C4-2B (cell line): ENCODE measurements around the gene IFT22.

Experiments used
- ZFX ChIP-seq: fragments of 450-650 bp; IDR thresholded peaks from 2 replicates; pipeline ENCODE4 v1.6.1; 2017
- TF ChIP-seq, protein P1 (sequence below): fragments of 450-650 bp; conservative IDR thresholded peaks from 2 replicates; pipeline ENCODE4 v1.5.1; 2017; ENCODE audit warnings: mild to moderate bottlenecking

DNA sequence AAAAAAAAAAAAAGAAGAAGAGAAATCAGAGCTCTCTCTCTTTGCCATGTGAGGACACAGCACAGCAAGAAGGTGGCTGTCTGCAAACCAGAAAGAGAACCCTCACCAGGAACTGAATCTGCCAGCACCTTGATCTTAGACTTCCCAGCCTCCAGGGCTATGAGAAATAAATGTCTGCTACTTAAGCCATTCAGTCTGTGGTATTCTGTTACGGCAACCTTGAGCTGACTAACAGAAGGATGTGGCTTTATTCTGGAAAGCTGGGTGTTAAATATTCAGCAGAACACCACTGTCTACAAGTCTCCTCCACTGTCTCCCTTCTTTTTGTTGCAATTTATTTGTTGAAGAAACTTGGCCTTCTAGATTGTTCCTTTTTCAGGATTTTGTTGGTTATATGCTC lies 46.1 kb upstream of the IFT22 start:
- TF ChIP-seq, protein P1, sequence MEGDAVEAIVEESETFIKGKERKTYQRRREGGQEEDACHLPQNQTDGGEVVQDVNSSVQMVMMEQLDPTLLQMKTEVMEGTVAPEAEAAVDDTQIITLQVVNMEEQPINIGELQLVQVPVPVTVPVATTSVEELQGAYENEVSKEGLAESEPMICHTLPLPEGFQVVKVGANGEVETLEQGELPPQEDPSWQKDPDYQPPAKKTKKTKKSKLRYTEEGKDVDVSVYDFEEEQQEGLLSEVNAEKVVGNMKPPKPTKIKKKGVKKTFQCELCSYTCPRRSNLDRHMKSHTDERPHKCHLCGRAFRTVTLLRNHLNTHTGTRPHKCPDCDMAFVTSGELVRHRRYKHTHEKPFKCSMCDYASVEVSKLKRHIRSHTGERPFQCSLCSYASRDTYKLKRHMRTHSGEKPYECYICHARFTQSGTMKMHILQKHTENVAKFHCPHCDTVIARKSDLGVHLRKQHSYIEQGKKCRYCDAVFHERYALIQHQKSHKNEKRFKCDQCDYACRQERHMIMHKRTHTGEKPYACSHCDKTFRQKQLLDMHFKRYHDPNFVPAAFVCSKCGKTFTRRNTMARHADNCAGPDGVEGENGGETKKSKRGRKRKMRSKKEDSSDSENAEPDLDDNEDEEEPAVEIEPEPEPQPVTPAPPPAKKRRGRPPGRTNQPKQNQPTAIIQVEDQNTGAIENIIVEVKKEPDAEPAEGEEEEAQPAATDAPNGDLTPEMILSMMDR, result no peak
- TF ChIP-seq ZFX, result no peak
